GM12878 (cell line): ENCODE measurements around the gene RARRES2.

Source experiments
- EP300 ChIP-seq, 2 experiments: fragments of 150-350 bp in 1 of 2; IDR thresholded peaks; 2 replicates each; pipeline ENCODE4 v1.6.1; 2011 to 2012; ENCODE audit warnings: low read depth in 2 of 2, low read length in 2 of 2, borderline replicate concordance in 1 of 2, improper control_type of control experiment in 1 of 2, inconsistent platforms in 1 of 2; ENCODE audit not compliant: control insufficient read depth in 1 of 2
- HSF1 ChIP-seq: fragments of 150-350 bp; IDR thresholded peaks from 2 replicates; pipeline ENCODE4 v1.6.1; 2014; ENCODE audit warnings: mild to moderate bottlenecking, low read depth, low read length
- PML ChIP-seq: IDR thresholded peaks from 2 replicates; pipeline ENCODE4 v1.6.1; 2012; ENCODE audit warnings: low read length, inconsistent platforms
- TCF7 ChIP-seq: IDR thresholded peaks from 2 replicates; pipeline ENCODE4 v1.6.1; 2014; ENCODE audit warnings: antibody characterized with exemption, borderline replicate concordance

DNA sequence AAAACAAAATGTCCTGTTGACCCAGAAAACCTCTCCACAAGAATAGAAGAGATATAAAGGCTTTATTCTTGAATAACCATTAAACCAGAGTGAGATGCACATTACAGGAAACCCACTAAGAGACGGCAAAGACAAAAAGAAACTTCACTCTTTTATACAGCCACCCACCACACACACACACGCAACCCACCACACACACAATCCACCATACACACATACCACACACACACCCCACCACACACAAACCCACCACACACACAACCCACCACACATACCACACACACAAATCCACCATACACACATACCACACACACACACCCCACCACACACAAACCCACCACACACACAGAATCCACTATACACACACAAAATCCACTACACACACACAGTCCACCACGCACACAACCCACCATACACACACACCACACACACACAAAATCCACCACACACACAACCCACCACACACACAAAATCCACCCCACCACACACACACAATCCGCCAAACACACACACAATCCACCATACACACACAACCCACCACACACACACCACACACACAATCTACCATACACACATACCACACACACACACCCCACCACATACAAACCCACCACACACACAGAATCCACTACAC is 17.7 kb upstream of the RARRES2 start:
- no peak for TF ChIP-seq TCF7
- TF ChIP-seq EP300 (IDR thresholded peaks at IDR 0.05; ENCODE audit: borderline replicate concordance in 1 of 2, control insufficient read depth in 1 of 2, low read depth in 2 of 2, low read length in 2 of 2) = no peak
- no peak for TF ChIP-seq PML
- no peak for TF ChIP-seq HSF1
